Stimulated activated CD4-positive, alpha-beta T cell treated with anti-CD3 and anti-CD28 coated beads, Interleukin-2, amount 100 ng/mL, for 48 hours (primary cell): ENCODE data around the gene CLTCL1.

Experiments used
- DNase-seq, 2 donors: peaks; one replicate each; pipeline ENCODE4 v3.0.0-alpha.2; 2020

Gene CLTCL1

DNA sequence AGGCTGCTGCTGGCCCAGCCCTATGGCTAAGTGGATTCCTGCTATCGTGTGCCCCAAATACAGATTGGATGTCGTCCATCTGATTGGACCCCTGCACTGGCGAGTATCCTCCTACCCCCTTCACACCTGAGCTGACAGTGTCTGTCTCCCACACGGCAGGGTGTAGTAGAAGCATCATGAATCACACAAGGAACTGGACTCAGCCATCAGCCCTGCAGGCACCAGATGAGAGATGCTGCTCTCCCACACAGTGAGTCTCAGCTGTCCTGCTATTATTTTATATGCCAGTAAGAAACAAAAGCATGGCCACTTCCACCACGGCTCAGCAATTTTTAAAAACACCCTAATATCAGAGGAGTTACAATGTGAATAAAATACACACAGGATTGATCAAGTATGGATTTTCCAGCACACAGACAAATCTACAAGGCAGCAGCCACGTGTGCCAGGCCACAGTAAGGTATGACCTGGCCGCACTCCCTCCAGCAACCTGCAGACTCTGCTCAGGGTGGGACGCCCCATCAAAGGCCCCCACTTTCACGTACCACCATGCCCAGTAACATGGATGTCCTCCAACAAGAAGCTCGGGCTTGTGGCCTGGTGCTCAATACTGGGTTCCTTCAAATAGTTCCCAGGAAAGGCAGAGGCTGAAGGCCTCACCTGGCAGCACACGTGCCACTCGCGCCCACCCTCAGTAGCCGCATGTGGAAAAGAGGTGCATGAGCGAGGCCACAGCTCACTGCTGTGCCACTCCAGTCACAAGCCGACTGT is 96.6 kb downstream of the CLTCL1 start:
- no peak for DNase-seq

DNA sequence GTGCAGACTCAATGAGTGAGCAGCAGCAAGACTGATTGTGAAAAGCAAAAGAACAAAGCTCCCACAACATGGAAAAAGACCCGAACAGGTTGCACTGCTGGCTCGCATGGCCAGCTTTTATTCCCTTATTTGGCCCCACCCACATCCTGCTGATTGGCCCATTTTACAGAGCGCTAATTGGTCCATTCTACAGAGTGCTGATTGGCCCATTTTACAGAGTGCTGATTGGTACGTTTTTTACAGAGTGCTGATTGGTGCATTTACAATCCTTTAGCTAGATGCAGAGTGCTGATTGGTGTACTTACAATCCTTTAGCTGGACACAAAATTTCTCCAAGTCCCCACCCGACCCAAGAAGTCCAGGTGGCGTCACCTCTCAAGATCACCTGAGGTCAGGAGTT is 97.6 kb downstream of the CLTCL1 start:
- no peak for DNase-seq

- no peak for DNase-seq
Measured at GRCh38 chr22:19187716-19188563, 103.6 kb downstream of the CLTCL1 start.

DNA sequence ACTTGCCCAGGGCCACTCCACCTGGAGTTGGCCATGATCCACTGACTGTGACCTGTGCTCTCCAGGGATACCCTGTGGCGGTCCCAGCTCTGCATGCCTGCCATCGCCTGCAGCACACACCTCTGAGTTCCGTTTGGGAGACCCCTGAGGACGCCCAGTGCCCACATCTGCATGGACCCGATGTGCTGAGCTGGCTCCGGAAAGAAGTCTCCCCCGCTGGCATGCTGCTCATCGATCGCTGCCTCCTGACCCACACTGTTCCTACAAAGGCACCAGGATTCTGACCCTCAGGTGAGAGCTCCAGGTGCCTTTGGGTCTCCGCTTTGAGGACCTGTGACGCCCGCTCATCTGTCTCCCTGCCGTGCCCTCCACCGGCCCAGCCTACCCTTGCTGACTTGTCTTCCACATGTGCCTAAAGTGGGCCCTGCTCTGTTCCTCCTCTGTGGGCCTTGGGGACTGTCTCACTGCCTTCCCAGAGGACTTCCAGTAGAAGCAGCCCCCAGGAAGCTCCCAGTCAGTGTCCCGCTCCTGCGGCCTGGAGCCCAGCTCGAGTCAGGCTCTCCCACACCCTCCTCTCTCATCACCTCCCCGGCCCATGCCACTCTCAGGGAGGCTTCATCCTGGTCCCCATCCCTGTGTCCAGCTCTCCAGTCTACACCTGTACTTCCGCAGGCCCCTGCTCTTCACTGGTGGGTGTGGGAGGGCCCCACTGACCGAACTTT is 107.1 kb downstream of the CLTCL1 start:
- DNase-seq: no peak

DNA sequence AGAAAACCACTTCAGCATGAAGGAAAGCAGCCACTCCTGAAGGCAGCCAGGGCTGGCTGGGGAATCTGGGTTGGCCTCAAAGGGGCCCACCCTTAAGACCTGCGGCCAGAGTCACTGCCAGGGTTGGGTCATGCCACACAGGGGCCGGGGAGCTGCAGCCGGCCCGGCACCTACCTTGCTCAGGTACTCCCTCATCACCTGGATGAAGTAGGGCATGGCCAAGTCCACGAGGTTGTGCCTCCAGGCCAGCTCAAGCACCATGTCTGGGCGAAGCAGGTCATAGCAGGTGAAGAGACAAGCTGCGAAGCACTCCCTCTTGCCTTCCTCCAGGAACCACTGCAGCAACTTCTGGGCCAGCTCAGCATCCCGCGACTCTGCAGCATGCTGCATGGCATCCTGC is 108.3 kb downstream of the CLTCL1 start:
- no peak for DNase-seq

DNA sequence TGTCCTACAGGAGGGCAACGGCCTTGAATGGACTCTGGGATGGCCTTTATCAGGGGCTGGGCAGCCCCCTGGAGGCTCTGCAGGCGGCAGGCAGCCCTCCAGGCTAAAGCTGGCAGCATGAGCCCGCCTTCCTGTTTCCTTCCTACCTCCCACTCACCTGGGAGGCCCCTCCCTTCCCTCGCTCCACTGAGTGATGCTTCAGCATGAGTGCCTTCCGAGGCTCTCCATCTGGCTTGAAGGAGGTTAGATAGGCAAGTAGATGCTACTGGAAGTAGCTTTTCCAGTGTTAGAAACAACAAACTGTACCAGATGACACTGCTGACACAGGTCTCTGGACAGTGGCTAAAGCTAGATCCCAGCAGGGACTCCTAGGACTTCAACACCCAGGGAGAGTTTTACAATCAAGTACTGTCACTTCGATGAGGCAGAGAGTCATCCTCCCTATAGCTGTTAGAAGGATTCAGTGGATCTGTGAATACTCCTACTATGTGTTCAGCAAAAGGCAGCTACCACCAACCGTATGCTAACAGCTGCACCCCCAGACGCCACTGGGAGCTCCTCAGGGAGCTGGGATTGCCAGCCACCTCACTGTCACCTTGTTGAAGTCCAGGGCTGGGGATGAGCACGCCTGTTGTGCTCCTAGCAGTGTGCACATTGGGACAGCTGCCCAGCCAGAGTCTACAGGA is 108.9 kb downstream of the CLTCL1 start:
- DNase-seq: no peak

DNA sequence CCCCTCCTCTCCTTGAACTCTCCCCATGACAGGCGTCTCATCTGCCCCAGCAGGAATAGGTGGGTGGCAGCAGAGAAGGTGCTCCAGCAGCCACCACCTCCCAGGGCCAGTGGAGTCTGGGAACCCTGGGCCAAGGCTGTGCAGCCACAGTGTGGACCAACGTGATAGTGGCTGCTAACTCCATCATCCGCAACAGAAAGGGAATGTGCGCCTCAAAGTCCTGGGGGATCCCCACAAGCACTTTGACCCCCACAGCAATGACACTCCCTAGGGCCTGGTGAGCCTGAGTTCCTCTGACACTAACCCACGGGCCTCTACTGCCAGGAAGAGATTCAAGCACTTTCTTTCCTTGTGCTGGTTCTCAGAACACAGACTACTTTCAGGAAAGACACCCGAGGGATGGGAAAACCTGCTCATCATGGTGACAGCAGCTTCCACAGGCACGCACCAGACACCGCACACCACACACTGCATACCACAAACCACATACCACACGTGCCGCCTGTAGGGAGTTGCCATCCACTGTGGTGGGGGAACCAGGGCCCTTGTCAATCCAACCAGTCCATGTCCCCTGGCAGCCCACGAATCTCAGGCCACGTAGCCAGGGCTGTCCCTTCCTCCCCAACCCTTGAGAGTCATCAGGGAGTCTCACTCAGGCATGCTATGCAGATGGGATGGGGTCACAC is 109.6 kb downstream of the CLTCL1 start:
- no peak for DNase-seq

- DNase-seq: no peak
Measured at GRCh38 chr22:19180740-19181410, 110.6 kb downstream of the CLTCL1 start.

DNA sequence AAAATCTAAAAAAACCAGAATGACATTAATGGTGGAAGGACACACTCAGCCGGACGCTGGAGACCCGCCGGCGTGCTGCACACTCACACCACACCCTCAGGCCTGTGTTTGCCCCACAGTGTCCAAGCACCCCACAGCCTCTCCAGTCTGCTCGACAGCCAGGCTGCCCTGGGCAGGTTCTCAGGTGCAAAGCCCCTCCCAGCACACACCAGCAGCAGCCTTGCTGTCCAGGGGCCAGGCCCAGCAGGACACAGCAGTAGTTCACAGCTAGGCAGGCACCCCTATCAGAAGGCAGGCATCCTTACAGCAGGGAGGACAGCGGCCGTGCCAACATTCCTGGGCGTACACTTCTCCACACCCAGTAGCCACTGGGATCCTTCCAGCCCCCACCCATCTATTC is 111.3 kb downstream of the CLTCL1 start:
- no peak for DNase-seq

- DNase-seq: peak in 1 of 2 donors; percentile 34
Measured at GRCh38 chr22:19179497-19180048, 111.9 kb downstream of the CLTCL1 start.

GRCh38 chr22:19178657-19179496 is 112.6 kb downstream of the CLTCL1 start, which contains the start of gene SLC25A1:
SLC25A1 (minus strand) TSS chr22:19178736; CDS start chr22:19178673, 63 bp downstream.
- DNase-seq: peak; percentile 87 to 92

- no peak for DNase-seq
Measured at GRCh38 chr22:19178065-19178656, 113.4 kb downstream of the CLTCL1 start.

DNA sequence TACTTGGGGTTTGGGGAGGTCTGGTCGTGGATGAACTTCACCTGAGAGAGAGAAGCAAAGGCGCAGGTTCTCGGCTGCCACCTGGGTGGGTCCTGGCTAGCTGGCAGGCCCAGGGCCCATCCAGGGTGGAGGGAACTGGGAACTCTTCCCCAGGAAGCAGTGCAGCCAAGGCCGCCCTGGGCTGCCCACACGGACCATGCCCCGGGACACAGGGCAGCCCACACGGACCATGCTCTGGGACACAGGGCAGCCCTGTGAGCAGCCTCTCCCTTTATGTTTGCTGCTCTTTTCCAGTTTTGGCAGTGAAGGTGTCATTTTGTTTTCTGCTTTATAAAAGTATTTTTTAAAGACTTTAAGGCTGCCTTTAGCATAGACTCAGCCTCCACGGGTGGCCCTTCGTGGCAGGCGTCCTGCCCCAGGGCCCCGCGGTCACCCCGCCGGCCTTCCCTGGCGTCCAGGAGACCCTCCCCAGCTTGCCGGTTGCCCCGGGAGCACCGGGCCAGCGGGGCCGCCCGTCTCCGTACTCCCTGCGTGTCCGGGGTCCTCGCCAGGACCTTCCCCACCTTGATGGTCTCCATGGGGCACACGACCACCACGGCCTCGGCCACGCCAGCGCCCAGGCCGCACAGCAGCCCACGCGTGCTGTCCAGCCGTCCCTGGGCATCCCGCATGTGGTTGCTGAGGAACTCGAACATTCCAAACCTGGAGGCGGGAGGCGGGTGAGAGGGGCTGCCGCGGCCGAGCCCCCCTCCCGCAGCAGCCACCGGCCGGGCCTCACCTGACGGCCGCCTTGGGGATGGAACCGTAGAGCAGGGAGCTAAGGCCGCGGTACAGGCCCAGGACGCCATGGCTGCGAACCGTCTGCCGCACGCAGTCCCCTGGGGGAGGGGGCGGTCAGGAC is 114.1 kb downstream of the CLTCL1 start:
- no peak for DNase-seq

DNA sequence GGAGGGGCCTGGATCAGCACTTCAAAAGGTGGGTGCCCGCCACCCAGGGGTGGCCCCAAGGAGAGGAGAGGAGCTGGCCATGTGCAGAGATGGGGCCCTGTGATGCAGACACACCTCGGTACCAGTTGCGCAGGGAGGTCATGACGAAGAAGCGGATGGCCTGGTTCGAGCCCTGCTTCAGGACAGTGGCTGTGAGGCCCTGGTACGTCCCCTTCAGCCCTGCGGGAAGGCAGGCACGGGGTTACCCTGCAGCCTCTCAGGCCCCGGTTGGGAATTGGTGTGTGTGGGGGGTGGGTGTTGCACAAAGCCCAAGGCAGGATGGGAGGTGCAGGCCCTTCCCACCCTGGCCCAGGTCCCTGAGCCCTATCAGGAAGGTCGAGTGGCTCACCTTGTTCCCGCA is 114.8 kb downstream of the CLTCL1 start:
- no peak for DNase-seq

- DNase-seq: no peak
Measured at GRCh38 chr22:19176175-19176643, 115.3 kb downstream of the CLTCL1 start.

DNA sequence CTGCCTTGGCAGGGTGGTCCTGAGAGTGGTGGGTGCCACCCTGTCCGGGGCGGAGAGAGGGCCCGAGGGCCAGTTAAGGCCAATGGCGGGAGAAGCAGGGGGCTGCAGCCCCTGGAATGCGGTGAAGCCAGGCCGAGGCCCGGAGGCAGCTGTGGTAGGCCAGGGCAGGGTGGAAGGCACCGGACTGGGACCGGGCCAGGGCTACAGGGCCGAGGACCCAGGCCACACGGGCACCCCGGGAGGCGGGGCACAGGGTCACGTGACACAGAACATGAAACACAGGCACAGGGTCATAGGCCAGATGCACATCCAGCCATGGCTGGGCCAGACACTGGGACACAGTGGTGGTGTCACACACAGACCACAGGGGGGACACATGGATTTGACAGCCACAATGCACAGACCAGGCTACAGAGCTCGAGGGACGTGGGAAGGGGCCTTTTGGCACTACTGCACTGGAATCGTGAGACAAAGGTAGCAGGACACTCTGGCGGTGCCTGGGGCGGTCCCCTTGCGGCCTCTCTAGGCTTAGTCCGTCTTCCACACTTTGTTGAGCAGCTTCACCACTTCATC is 115.8 kb downstream of the CLTCL1 start:
- DNase-seq: no peak

DNA sequence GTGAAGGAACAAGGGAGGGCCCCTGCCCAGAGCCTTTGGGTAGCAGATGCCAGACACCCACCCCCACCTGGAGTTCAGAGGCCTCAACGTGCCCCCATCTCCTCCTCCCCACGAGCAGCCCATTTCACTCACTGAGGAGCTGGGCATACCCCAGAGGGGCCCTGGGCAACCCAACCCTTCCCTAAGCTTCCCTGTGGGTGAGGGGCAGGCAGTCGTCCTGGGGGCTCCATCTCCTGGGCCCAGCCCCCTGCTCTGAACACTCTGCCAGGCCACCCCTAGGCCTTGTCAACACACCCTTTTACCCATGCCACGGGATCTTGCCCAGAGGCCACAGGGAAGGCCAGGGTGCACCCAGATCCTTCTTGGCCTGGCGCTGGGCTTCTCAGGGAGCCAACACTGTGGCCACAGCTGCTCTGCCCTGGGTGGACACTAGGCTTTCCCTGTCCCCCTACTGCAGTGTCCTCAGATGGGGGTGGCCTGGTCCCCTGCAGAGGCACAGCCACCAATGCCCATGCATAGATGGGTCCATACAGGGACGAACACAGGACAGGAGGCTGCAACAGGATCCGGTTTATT is 116.4 kb downstream of the CLTCL1 start:
- DNase-seq: no peak
